Fibroblast of lung (primary cell): ENCODE measurements around the gene MYBL2. TPM values are rescaled to one million over a fixed set of nuclear protein-coding genes. Genes with fewer than 3 reads are reported as not detected.
A peak's percentile ranks its signal among the peaks of the same experiment; 100 is the strongest.

ENCODE experiments used
- DNase-seq, 2 donors: peaks; one replicate each; pipeline versions ENCODE4 v3.0.0 to v3.0.0-alpha.2; 2010; ENCODE audit warnings: low read depth in 2 of 2
- H2AFZ ChIP-seq: 2 replicates; pipeline ENCODE4 v1.5.1; 2012; ENCODE audit warnings: low read length, control low read depth, inconsistent platforms
- H3K27ac ChIP-seq: 2 replicates; pipeline ENCODE4 v1.5.1; 2011; ENCODE audit warnings: low read length, control low read depth; ENCODE audit not compliant: insufficient read depth
- H3K27me3 ChIP-seq: 2 replicates; pipeline ENCODE4 v1.5.1; 2011; ENCODE audit warnings: mild to moderate bottlenecking, low read length; ENCODE audit not compliant: control insufficient read depth, insufficient read depth
- H3K36me3 ChIP-seq: 2 replicates; pipeline ENCODE4 v1.5.1; 2011; ENCODE audit warnings: low read length; ENCODE audit not compliant: control insufficient read depth, insufficient read depth
- H3K4me1 ChIP-seq: 2 replicates; pipeline ENCODE4 v1.5.1; 2011; ENCODE audit warnings: low read length; ENCODE audit not compliant: control insufficient read depth, insufficient read depth; ENCODE audit errors: extremely low read depth
- H3K4me2 ChIP-seq: 2 replicates; pipeline ENCODE4 v1.5.1; 2011; ENCODE audit warnings: low read length, control low read depth; ENCODE audit not compliant: insufficient read depth; ENCODE audit errors: extremely low read depth
- H3K4me3 ChIP-seq, 4 experiments: fragments of 200-600 bp in 1 of 4; sonication (generic) in 1 of 4; replicated peaks in 1 of 4; 2 replicates each; pipeline ENCODE4 v1.5.1; 2011 to 2016; ENCODE audit warnings: low read length in 4 of 4, low read depth in 3 of 4, mild to moderate bottlenecking in 3 of 4, control low read depth in 2 of 4, inconsistent platforms in 1 of 4, mixed read lengths in 1 of 4; ENCODE audit not compliant: insufficient read depth in 1 of 4; ENCODE audit errors: control extremely low read depth in 1 of 4
- H3K79me2 ChIP-seq: 2 replicates; pipeline ENCODE4 v1.5.1; 2012; ENCODE audit warnings: mild to moderate bottlenecking, low read length, inconsistent platforms; ENCODE audit not compliant: control insufficient read depth, insufficient read depth
- H3K9ac ChIP-seq: 2 replicates; pipeline ENCODE4 v1.5.1; 2011; ENCODE audit warnings: mild to moderate bottlenecking, low read length, control low read depth; ENCODE audit not compliant: insufficient read depth
- H3K9me3 ChIP-seq: 2 replicates; pipeline ENCODE4 v1.5.1; 2012; ENCODE audit warnings: low read depth, low read length; ENCODE audit not compliant: control insufficient read depth, insufficient read depth
- H4K20me1 ChIP-seq: 2 replicates; pipeline ENCODE4 v1.5.1; 2011; ENCODE audit warnings: low read length; ENCODE audit not compliant: control insufficient read depth, insufficient read depth; ENCODE audit errors: extremely low read depth
- EZH2 ChIP-seq: IDR thresholded peaks from 2 replicates; pipeline ENCODE4 v1.5.1; 2012; ENCODE audit warnings: low read length, control low read depth, mild to moderate bottlenecking; ENCODE audit errors: missing control alignments
- polyA plus RNA-seq, 2 donors: library from polyadenylated mRNA; depleted of rRNA in 1 of 2; stranded (reverse) in 1 of 2; unstranded in 1 of 2; fragments of >200 nt; gene quantifications; 2 replicates each; pipeline ENCODE4 v1.2.1, GENCODE V29; 2011 to 2012; ENCODE audit warnings: missing spikeins in 1 of 2
- total RNA-seq: library from RNA; depleted of rRNA; stranded (reverse); fragments of >200 nt; gene quantifications from 2 replicates; pipeline ENCODE4 v1.2.1, GENCODE V29; 2014
- TF ChIP-seq, protein P1 (sequence below), 2 donors: IDR thresholded peaks in 1 of 2; conservative IDR thresholded peaks in 1 of 2; 1 replicate in 1 of 2; 2 replicates in 1 of 2; pipeline ENCODE4 v1.5.1; 2011 to 2012; ENCODE audit warnings: low read length in 2 of 2, control low read depth in 1 of 2, inconsistent platforms in 1 of 2, low read depth in 1 of 2, mild to moderate bottlenecking in 1 of 2

Gene MYBL2
- total and polyA plus RNA-seq, 2 donors (not counting 1 experiment from before 2014, with no cell fraction given) = 1.2 to 2.7 TPM

DNA sequence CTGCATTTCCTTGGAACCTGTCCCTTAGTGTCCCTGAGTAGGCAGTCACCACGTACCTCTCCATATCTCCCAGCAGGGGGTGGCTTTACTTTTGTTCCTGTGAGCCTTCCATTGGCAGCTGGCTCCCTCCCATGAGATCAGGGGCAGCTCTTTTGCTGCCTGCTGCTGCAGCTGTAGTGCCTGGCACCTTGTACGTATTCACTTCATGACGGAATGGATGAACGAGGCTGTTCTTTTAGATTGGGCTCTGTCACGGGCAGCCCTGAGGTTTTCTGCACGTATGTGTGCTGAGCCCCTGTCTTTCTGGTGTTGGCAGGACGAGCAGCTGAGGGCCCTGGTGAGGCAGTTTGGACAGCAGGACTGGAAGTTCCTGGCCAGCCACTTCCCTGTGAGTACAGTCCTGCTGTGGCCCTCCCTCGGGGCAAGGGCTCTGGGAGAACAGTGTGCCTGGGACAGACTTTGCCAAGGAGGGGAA is 14.6 kb downstream of the MYBL2 start:
- no peaks in the 10 kb centered on the region for H3K9me3 ChIP-seq
- no peak overlapping the region for H2AFZ ChIP-seq
- no peaks in the 10 kb centered on the region for H3K4me1 ChIP-seq
- H4K20me1 ChIP-seq = no peaks in the 10 kb centered on the region
- no peak for TF ChIP-seq EZH2
- TF ChIP-seq, protein P1, sequence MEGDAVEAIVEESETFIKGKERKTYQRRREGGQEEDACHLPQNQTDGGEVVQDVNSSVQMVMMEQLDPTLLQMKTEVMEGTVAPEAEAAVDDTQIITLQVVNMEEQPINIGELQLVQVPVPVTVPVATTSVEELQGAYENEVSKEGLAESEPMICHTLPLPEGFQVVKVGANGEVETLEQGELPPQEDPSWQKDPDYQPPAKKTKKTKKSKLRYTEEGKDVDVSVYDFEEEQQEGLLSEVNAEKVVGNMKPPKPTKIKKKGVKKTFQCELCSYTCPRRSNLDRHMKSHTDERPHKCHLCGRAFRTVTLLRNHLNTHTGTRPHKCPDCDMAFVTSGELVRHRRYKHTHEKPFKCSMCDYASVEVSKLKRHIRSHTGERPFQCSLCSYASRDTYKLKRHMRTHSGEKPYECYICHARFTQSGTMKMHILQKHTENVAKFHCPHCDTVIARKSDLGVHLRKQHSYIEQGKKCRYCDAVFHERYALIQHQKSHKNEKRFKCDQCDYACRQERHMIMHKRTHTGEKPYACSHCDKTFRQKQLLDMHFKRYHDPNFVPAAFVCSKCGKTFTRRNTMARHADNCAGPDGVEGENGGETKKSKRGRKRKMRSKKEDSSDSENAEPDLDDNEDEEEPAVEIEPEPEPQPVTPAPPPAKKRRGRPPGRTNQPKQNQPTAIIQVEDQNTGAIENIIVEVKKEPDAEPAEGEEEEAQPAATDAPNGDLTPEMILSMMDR (conservative IDR thresholded peaks at IDR 0.05 in 1 of 2, IDR thresholded peaks at IDR 0.05 in 1 of 2; ENCODE audit: low read depth in 1 of 2, low read length in 2 of 2) = peak in 1 of 2 donors; percentile 14
- H3K27ac ChIP-seq = no peak overlapping the region
- H3K4me3 ChIP-seq = no peak overlapping the region
- H3K4me2 ChIP-seq = no peak overlapping the region
- no peaks in the 10 kb centered on the region for H3K79me2 ChIP-seq
- H3K9ac ChIP-seq = no peak overlapping the region
- no peaks in the 10 kb centered on the region for H3K27me3 ChIP-seq
- no peak for DNase-seq
- H3K36me3 ChIP-seq = no peaks in the 10 kb centered on the region

DNA sequence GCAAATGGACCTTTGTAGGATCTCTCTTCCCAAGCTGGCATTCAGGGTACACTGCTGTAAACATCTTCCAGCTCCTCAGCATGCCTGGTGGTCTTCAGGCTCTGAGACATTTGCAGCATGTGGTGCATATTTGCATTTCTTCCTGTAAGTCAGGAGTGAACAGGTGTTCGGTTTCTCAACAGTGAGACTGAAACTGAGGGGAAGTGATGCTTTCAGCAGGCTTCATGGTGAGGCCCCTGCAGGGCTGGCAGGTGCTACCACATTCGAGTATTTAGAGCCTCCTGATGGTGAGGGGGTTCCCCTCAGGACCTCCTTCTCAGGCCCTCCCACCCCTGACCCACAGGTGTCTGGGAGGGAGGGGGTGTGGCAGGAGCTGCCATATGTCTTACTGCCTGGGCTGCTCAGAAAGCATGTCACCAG is 15.1 kb downstream of the MYBL2 start:
- no peak overlapping the region for H3K27ac ChIP-seq

GRCh38 chr20:43682446-43682845 is 15.5 kb downstream of the MYBL2 start:
- no peak for DNase-seq
- H3K9me3 ChIP-seq = no peaks in the 10 kb centered on the region
- H3K79me2 ChIP-seq = no peaks in the 10 kb centered on the region
- H3K4me1 ChIP-seq = no peaks in the 10 kb centered on the region
- H2AFZ ChIP-seq = no peak overlapping the region
- H3K4me3 ChIP-seq = no peak overlapping the region
- no peaks in the 10 kb centered on the region for H4K20me1 ChIP-seq
- H3K36me3 ChIP-seq = no peaks in the 10 kb centered on the region
- H3K4me2 ChIP-seq = no peak overlapping the region
- H3K9ac ChIP-seq = no peak overlapping the region
- no peak overlapping the region for H3K27ac ChIP-seq
- no peak for TF ChIP-seq EZH2
- TF ChIP-seq, protein P1 (conservative IDR thresholded peaks at IDR 0.05 in 1 of 2, IDR thresholded peaks at IDR 0.05 in 1 of 2; ENCODE audit: low read depth in 1 of 2, low read length in 2 of 2) = no peak
- H3K27me3 ChIP-seq = no peaks in the 10 kb centered on the region

More for the DNA sequence above, 15.1 kb downstream of the MYBL2 start:
- Histone ChIP-seq H3K4me3 (no peak overlapping the region), H3K27me3 (no peaks in the 10 kb centered on the region), H3K4me2 (no peak overlapping the region), H2AFZ (no peak overlapping the region), H3K79me2 (no peaks in the 10 kb centered on the region), H3K9ac (no peak overlapping the region), H3K36me3 (no peaks in the 10 kb centered on the region), H4K20me1 (no peaks in the 10 kb centered on the region), H3K4me1 (no peaks in the 10 kb centered on the region), H3K9me3 (no peaks in the 10 kb centered on the region)
- DNase-seq = no peak
- no peak for TF ChIP-seq EZH2
- TF ChIP-seq, protein P1 (conservative IDR thresholded peaks at IDR 0.05 in 1 of 2, IDR thresholded peaks at IDR 0.05 in 1 of 2; ENCODE audit: low read depth in 1 of 2, low read length in 2 of 2) = no peak
